Activated CD4-positive, alpha-beta T cell treated with anti-CD3 and anti-CD28 coated beads for 24 hours (primary cell): ENCODE data around the gene PSENEN.
"Not testable (repeated sequence)": the region's sequence is repeated elsewhere in the genome, so short reads cannot be mapped to it uniquely, and the experiment has no call there.

Experiments used
- DNase-seq, 2 donors: peaks; one replicate each; pipeline ENCODE4 v3.0.0-alpha.2; 2020; ENCODE audit warnings: low read depth in 2 of 2

The PSENEN gene

GRCh38 chr19:35718345-35719041, 27.0 kb upstream of the PSENEN start:
- peak in 1 of 2 donors; percentile 52 for DNase-seq

DNA sequence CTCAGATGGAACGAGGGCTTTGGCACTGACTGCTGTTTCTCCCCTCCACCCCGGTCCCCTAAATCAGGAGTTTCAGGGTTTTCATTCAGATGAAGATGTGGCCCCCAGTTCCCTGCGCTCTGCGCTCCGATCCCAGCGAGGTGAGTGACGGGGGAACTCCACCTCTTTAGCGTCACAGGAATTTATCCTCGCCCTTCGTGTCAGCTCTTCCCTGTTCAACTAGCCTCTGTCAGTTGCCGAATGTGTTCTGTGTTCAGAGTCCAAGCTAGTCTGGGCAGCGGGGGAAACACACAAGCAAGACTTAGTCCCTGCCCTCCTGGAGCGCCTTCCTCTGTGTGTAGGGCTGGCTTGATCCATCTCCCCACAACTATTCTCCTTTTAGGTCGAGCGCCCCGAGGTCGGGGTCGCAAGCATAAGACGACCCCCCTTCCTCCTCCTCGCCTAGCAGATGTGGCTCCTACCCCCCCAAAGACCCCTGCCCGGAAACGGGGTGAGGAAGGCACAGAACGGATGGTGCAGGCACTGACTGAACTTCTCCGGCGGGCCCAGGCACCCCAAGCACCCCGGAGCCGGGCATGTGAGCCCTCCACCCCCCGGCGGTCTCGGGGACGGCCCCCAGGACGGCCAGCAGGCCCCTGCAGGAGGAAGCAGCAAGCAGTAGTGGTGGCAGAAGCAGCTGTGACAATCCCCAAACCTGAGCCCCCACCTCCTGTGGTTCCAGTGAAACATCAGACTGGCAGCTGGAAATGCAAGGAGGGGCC, 25.9 kb upstream of the PSENEN start:
- no peak for DNase-seq

DNA sequence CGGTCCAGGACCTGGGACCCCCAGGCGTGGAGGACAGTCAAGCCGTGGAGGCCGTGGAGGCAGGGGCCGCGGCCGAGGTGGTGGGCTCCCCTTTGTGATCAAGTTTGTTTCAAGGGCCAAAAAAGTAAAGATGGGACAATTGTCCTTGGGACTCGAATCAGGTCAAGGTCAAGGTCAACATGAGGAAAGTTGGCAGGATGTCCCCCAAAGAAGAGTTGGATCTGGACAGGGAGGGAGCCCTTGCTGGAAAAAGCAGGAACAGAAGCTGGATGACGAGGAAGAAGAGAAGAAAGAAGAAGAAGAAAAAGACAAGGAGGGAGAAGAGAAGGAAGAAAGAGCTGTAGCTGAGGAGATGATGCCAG, 25.3 kb upstream of the PSENEN start:
- DNase-seq: no peak

DNA sequence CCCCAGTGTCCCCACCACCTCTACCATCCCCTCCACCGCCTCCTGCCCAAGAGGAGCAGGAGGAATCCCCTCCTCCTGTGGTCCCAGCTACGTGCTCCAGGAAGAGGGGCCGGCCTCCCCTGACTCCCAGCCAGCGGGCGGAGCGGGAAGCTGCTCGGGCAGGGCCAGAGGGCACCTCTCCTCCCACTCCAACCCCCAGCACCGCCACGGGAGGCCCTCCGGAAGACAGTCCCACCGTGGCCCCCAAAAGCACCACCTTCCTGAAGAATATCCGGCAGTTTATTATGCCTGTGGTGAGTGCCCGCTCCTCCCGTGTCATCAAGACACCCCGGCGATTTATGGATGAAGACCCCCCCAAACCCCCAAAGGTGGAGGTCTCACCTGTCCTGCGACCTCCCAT, 24.8 kb upstream of the PSENEN start:
- no peak for DNase-seq

- no peak for DNase-seq
These were observed 24.1 kb upstream of the PSENEN start for GRCh38 chr19:35721374-35721773.

DNA sequence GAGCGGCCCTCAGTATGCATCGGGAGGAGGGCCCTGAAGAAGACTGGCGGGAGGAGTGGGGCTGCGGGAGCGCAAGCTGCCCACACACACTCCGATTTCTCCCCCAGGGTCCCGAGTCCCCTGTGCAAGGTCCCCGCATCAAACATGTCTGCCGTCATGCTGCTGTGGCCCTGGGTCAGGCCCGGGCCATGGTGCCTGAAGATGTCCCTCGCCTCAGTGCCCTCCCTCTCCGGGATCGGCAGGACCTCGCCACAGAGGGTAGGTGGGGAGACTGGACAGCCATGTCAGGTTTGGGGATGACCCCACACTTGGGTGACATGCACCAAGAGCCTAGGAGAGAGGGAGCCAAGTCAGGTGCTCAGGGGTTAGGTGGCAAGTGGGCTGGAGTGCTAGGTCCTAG, 23.0 kb upstream of the PSENEN start:
- no peak for DNase-seq

DNA sequence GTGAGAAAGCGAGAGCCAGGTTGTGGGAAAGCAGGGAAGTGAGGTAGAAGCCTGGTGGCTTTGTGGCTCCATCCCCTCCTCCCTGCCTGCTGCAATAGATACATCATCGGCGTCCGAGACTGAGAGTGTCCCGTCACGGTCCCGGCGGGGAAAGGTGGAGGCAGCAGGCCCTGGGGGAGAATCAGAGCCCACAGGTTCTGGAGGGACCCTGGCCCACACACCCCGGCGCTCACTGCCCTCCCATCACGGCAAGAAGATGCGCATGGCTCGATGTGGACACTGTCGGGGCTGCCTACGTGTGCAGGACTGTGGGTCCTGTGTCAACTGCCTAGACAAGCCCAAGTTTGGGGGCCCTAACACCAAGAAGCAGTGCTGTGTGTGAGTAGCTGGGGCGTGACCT, 22.6 kb upstream of the PSENEN start:
- DNase-seq: no peak

- DNase-seq: no peak
These were observed 21.8 kb upstream of the PSENEN start for GRCh38 chr19:35723671-35724070.

GRCh38 chr19:35724132-35724531, 21.3 kb upstream of the PSENEN start:
- not testable (repeated sequence) for DNase-seq

- no peak for DNase-seq
These were observed 20.9 kb upstream of the PSENEN start for GRCh38 chr19:35724560-35724959.

DNA sequence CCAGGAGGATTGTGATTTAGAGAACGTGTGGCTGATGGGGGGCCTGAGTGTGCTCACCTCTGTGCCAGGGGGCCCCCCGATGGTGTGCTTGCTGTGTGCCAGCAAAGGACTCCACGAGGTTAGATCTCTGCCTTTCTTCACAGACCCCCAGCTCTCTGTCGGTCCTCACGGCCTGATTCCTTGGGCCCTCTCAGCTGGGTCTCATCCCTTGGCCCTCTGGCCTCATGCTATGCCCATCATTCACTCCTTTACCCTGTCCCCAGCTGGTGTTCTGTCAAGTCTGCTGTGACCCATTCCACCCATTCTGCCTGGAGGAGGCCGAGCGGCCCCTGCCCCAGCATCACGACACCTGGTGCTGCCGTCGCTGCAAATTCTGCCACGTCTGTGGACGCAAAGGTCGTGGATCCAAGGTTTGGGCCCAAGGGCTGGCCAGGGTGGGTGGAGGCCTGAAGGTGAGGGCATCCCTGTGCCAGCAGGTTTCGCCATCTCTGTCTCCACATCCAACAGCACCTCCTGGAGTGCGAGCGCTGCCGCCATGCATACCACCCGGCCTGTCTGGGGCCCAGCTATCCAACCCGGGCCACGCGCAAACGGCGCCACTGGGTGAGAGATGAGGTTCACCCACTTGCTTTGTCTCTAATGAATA, 20.1 kb upstream of the PSENEN start:
- DNase-seq: no peak

- DNase-seq: no peak
These were observed 18.1 kb upstream of the PSENEN start for GRCh38 chr19:35727053-35727955.

- no peak for DNase-seq
These were observed 17.3 kb upstream of the PSENEN start for GRCh38 chr19:35727956-35728706.

DNA sequence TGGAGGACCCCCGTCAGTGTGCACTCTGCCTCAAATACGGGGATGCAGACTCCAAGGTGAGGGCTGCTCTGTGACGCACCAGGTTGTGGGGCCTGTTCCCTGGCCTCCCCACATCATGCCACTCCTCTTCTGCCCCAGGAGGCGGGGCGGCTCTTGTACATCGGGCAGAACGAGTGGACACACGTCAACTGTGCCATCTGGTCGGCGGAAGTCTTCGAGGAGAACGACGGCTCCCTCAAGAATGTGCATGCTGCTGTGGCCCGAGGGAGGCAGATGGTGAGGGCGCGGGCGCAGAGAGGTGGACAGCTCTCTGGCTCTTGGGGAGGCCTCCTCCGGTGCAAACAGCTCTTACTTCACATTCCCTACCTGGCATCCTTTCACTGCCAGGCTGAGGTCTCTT, 16.4 kb upstream of the PSENEN start:
- no peak for DNase-seq

DNA sequence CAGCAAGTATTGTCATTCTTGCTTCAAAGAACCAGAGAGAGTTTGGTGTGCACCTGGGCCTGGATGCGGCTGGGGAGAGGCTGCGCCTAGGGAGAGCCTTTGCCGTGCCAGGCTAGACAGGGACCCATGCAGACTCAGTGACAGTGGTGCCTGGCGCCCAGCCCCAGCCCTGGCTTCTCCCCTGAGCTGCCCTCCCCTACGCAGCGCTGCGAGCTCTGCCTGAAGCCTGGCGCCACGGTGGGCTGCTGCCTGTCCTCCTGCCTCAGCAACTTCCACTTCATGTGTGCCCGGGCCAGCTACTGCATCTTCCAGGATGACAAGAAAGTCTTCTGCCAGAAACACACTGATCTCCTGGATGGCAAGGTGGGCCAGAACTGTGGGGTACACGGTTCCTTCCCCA, 15.7 kb upstream of the PSENEN start:
- DNase-seq: no peak

DNA sequence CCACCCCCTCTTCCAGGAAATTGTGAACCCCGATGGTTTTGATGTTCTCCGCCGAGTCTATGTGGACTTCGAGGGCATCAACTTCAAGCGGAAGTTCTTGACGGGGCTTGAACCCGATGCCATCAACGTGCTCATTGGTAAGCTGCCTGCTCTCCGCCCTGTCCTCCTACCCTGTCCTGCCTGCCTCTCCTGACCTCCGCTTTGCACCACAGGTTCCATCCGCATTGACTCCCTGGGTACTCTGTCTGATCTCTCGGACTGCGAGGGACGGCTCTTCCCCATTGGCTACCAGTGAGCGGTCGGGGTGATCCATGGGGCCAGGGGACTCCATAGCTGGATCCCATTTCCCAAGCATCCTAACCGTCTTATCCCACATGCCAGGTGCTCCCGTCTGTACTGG, 15.1 kb upstream of the PSENEN start:
- DNase-seq: no peak

- no peak for DNase-seq
These were observed 14.1 kb upstream of the PSENEN start for GRCh38 chr19:35731353-35731752.

- no peak for DNase-seq
These were observed 13.6 kb upstream of the PSENEN start for GRCh38 chr19:35731779-35732405.

GRCh38 chr19:35732540-35733179, 12.8 kb upstream of the PSENEN start:
- no peak for DNase-seq
